Measurements from ENCODE around the gene IFNGR2. TPM values are rescaled to one million over a fixed set of nuclear protein-coding genes. Genes with fewer than 3 reads are reported as not detected.

The IFNGR2 gene
- polyA plus RNA-seq, 2 of the 4 experiments (the other 2 are of a cell fraction) = 24.2 to 47.2 TPM

- no peak overlapping the region for H3K27ac ChIP-seq
- FAIRE-seq = no peak
- DNase-seq (ENCODE audit: low read depth in 1 of 2, low spot score in 1 of 2) = no peak
- no peak overlapping the region for H3K4me3 ChIP-seq
- no peak for ATAC-seq
- TF ChIP-seq MAFK (IDR thresholded peaks at IDR 0.05; ENCODE audit: partially characterized antibody) (peak; percentile 85), EHF (CRISPR knock-in tag; IDR thresholded peaks at IDR 0.05) (no peak), HOXB13 (CRISPR knock-in tag; IDR thresholded peaks at IDR 0.05; ENCODE audit: low read depth) (no peak)
- 84% methylated on average over 8 of the region's 8 CpGs for WGBS (ENCODE audit: missing lambda C conversion rate)
- H3K9me3 ChIP-seq = no peaks in the 10 kb centered on the region
- no peaks in the 10 kb centered on the region for H3K4me1 ChIP-seq
- ChIA-PET POLR2A (no interaction called here), CTCF (no interaction called here)
- no peak overlapping the region for H3K4me2 ChIP-seq
Measured at GRCh38 chr21:33394260-33394659, 9.0 kb upstream of the IFNGR2 start.

GRCh38 chr21:33395891-33396331, 7.3 kb upstream of the IFNGR2 start:
- ChIA-PET CTCF (interaction anchor here (0.9 to 1.3 kb wide), 2 partner anchors 11 to 35 kb away, joined by 4 to 6 read pairs; no protein-coding TSS in a partner anchor), POLR2A (no interaction called here)
- DNase-seq (ENCODE audit: low read depth in 1 of 2, low spot score in 1 of 2) (no peak), FAIRE-seq (no peak), ATAC-seq (0 out of 6 replicates have a peak, but pooled peaks of 1 of the 2 experiments have one; percentile 36)
- no peaks in the 10 kb centered on the region for H3K9me3 ChIP-seq
- no peak overlapping the region for H3K4me3 ChIP-seq
- no peak for TF ChIP-seq HDAC2 (IDR thresholded peaks at IDR 0.05)
- no peak for TF ChIP-seq BHLHE40 (IDR thresholded peaks at IDR 0.05; ENCODE audit: low read depth, low read length)
- TF ChIP-seq HMGXB4 (CRISPR knock-in tag; IDR thresholded peaks at IDR 0.05; ENCODE audit: borderline replicate concordance) = no peak
- TF ChIP-seq POLR2AphosphoS2 (conservative IDR thresholded peaks at IDR 0.05; ENCODE audit: low read length) = no peak
- TF ChIP-seq JUNB (IDR thresholded peaks at IDR 0.05) = no peak
- no peak for TF ChIP-seq CBX8 (IDR thresholded peaks at IDR 0.05)
- no peak for TF ChIP-seq CEBPB (IDR thresholded peaks at IDR 0.05)
- no peak for TF ChIP-seq FOXS1 (CRISPR knock-in tag; IDR thresholded peaks at IDR 0.05)
- TF ChIP-seq KDM1A (IDR thresholded peaks at IDR 0.05; ENCODE audit: low read depth) = no peak
- no peak for TF ChIP-seq ELK1 (IDR thresholded peaks at IDR 0.05; ENCODE audit: low read depth, low read length)
- no peak for TF ChIP-seq RAD21 (conservative IDR thresholded peaks at IDR 0.05 in 1 of 2, IDR thresholded peaks at IDR 0.05 in 1 of 2)
- no peak for TF ChIP-seq TFCP2L1 (CRISPR knock-in tag; IDR thresholded peaks at IDR 0.05)
- TF ChIP-seq E2F6 (IDR thresholded peaks at IDR 0.05; ENCODE audit: borderline replicate concordance, low read depth) = no peak
- TF ChIP-seq REST (IDR thresholded peaks at IDR 0.05) = no peak
- TF ChIP-seq ZC3H11A (IDR thresholded peaks at IDR 0.05) = no peak
- TF ChIP-seq USF2 (IDR thresholded peaks at IDR 0.05) = no peak
- TF ChIP-seq MAFK (IDR thresholded peaks at IDR 0.05; ENCODE audit: partially characterized antibody) = no peak
- TF ChIP-seq ATOH8 (CRISPR knock-in tag; IDR thresholded peaks at IDR 0.05; ENCODE audit: low read depth) = no peak
- no peak overlapping the region for H3K4me2 ChIP-seq
- no peaks in the 10 kb centered on the region for H3K4me1 ChIP-seq
- WGBS (ENCODE audit: missing lambda C conversion rate) = 65% methylated on average over 6 of the region's 6 CpGs
- no peak overlapping the region for H3K27ac ChIP-seq
